Astrocyte (in vitro differentiated cells and primary cell): ENCODE measurements around the gene TMEM156.

ENCODE experiments used
- CTCF ChIP-seq: IDR thresholded peaks from 2 replicates; pipeline ENCODE4 v1.5.1; 2011; ENCODE audit warnings: low read depth, mild to moderate bottlenecking, inconsistent platforms, low read length, moderate library complexity; ENCODE audit not compliant: insufficient read depth
- EZH2 ChIP-seq: IDR thresholded peaks from 2 replicates; pipeline ENCODE4 v1.6.1; 2012; ENCODE audit warnings: mild to moderate bottlenecking, low read length, inconsistent platforms; ENCODE audit not compliant: insufficient read depth

- TF ChIP-seq CTCF (no peak), EZH2 (no peak)
Observed at GRCh38 chr4:39022241-39022640, 10.0 kb downstream of the TMEM156 start.
